22Rv1 (cell line): ENCODE data around the gene RASGEF1C.

Experiments
- H3K27ac ChIP-seq: fragments of 450-650 bp; 2 replicates; pipeline ENCODE4 v1.5.1; 2017
- ZFX ChIP-seq: fragments of 450-650 bp; IDR thresholded peaks from 2 replicates; pipeline ENCODE4 v1.6.1; 2017; ENCODE audit warnings: antibody characterized with exemption, borderline replicate concordance
- TF ChIP-seq, protein P1 (sequence below): fragments of 450-650 bp; IDR thresholded peaks from 2 replicates; pipeline ENCODE4 v1.5.1; 2017; ENCODE audit warnings: mild to moderate bottlenecking

RASGEF1C gene

GRCh38 chr5:180078348-180078747, 130.7 kb downstream of the RASGEF1C start:
- TF ChIP-seq, protein P1, sequence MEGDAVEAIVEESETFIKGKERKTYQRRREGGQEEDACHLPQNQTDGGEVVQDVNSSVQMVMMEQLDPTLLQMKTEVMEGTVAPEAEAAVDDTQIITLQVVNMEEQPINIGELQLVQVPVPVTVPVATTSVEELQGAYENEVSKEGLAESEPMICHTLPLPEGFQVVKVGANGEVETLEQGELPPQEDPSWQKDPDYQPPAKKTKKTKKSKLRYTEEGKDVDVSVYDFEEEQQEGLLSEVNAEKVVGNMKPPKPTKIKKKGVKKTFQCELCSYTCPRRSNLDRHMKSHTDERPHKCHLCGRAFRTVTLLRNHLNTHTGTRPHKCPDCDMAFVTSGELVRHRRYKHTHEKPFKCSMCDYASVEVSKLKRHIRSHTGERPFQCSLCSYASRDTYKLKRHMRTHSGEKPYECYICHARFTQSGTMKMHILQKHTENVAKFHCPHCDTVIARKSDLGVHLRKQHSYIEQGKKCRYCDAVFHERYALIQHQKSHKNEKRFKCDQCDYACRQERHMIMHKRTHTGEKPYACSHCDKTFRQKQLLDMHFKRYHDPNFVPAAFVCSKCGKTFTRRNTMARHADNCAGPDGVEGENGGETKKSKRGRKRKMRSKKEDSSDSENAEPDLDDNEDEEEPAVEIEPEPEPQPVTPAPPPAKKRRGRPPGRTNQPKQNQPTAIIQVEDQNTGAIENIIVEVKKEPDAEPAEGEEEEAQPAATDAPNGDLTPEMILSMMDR: no peak
- TF ChIP-seq ZFX: no peak

GRCh38 chr5:180077594-180078284, 131.3 kb downstream of the RASGEF1C start:
- TF ChIP-seq ZFX: no peak
- TF ChIP-seq, protein P1: no peak
- H3K27ac ChIP-seq: no peak overlapping the region

More at GRCh38 chr5:180078348-180078747, 130.7 kb downstream of the RASGEF1C start:
- H3K27ac ChIP-seq: no peak overlapping the region

DNA sequence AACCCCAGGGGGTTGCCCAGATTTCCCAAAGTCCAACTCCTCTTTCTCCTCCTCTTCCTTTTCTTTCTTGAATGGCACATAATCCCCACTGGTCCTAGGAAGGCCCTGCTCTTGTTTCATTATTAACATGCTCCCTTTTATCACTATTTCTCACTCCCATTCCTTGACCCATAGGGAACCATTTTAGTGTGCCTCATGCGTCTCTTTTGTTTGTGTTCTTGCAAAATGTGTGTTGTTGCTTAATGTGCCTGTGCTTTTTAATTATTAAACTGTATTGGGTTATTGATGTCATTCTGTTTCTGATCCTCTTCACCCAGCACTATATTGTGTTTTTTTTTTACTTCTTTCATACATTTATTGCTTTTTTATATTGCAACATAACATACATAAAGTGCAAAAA, 133.3 kb downstream of the RASGEF1C start:
- no peak overlapping the region for H3K27ac ChIP-seq
- TF ChIP-seq, protein P1: no peak
- no peak for TF ChIP-seq ZFX

DNA sequence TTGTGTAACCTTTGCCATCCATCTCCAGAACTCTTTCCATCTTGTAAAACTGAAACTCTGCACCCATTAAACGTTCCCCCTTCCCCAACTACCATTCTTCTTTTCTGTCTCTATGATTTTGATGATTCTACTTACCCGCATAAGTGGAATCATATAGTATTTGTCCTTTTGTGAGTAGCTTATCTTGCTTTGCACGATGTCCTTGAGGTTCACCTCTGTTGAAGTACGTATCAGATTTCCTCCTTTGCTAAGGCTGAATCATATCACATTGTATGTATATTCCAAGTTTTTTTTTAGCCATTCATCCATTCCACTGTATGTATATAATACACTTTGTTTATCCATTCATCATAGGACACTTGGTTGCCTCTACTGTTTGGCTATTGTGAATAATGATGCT, 134.5 kb downstream of the RASGEF1C start:
- TF ChIP-seq, protein P1: no peak
- no peak for TF ChIP-seq ZFX
- H3K27ac ChIP-seq: no peak overlapping the region

DNA sequence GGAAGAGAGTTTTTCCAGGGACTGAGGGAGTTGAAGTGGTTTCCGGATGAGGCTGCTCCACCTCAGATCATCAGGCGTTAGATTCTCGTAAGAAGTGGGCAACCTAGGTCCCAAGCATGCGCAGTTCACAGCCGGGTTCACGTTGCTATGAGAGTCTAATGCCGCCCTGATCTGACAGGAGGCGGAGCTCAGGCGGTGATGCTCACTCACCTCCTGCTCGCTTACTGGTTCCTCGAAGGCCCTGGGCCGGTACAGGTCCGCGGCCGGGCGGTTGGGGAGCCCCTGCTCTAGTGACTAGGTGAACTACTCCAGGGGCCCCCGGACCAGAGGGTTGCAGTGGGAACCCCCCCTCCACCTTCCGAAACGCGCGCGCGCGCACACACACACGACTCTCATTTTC, 136.5 kb downstream of the RASGEF1C start:
- TF ChIP-seq, protein P1: no peak
- TF ChIP-seq ZFX: no peak
- H3K27ac ChIP-seq: peak overlapping the region; percentile 82; the same call in 1 of the 2 replicates

DNA sequence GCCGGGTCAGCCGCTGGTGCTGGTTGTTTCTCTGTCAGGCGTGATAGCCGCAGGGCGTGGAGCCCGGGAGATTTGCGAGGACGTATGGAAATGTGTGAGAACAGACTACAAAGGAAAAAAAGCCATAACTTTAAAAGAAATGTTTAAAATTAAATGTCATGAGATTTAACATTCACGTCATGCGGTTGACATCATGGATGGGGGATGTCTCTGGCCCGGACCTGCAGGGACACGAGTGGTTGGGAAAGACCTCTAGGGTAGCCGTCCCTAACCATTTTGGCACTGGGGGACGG, 136.8 kb downstream of the RASGEF1C start:
- TF ChIP-seq ZFX: no peak
- TF ChIP-seq, protein P1: no peak
- H3K27ac ChIP-seq: peak overlapping the region; percentile 82

GRCh38 chr5:180071531-180072255, 137.3 kb downstream of the RASGEF1C start, which contains the start of gene RNF130:
Gene RNF130 (minus strand): TSS chr5:180071759. CDS start chr5:180071702, 57 bp downstream.
- TF ChIP-seq ZFX: no peak
- TF ChIP-seq, protein P1: no peak
- peak within 1 kb of the TSS; percentile 82 for H3K27ac ChIP-seq
